WTC11 (cell line): ENCODE data around the gene METTL21C. TPM values are rescaled to one million over a fixed set of nuclear protein-coding genes. Genes with fewer than 3 reads are reported as not detected.

Source experiments
- ATAC-seq: fragments of 200-7000 bp; cut with Tn5 transposase; 2 replicates; pipeline ENCODE4 v1.10.0; 2021; ENCODE audit warnings: mild to moderate bottlenecking, moderate library complexity
- CTCF ChIA-PET: fragments of 300-600 bp; sonication (Branson Sonifier 250); formaldehyde crosslinking; loops from one replicate; lab custom pipeline; 2021; ENCODE audit warnings: antibody characterized with exemption; lab: Charles Lee
- POLR2A ChIA-PET: fragments of 350-600 bp; sonication (Branson Sonifier 250); formaldehyde crosslinking; loops from one replicate; lab custom pipeline; 2021; ENCODE audit warnings: antibody characterized with exemption; lab: Charles Lee
- DNase-seq: peaks from one replicate; pipeline ENCODE4 v3.0.0; 2021; ENCODE audit warnings: low spot score
- H3K27ac Mint-ChIP-seq: 2 replicates; pipeline ENCODE4 v1.8.0; 2021; ENCODE audit warnings: mixed read lengths
- H3K27me3 Mint-ChIP-seq: 2 replicates; pipeline ENCODE4 v1.8.0; 2021; ENCODE audit warnings: low read depth, mild to moderate bottlenecking, moderate library complexity, mixed read lengths
- H3K36me3 Mint-ChIP-seq: 2 replicates; pipeline ENCODE4 v1.8.0; 2021; ENCODE audit warnings: mixed read lengths
- H3K4me1 Mint-ChIP-seq: 2 replicates; pipeline ENCODE4 v1.8.0; 2022; ENCODE audit warnings: mixed read lengths
- H3K4me3 Mint-ChIP-seq: 2 replicates; pipeline ENCODE4 v1.8.0; 2021; ENCODE audit warnings: mild to moderate bottlenecking, moderate library complexity, mixed read lengths
- H3K9me3 Mint-ChIP-seq: 2 replicates; pipeline ENCODE4 v1.8.0; 2021; ENCODE audit warnings: mixed read lengths
- ATF1 ChIP-seq: sonication (generic); formaldehyde crosslinking; IDR thresholded peaks from 2 replicates; pipeline ENCODE4 v1.8.1; 2023; ENCODE audit warnings: mild to moderate bottlenecking, moderate library complexity, missing genetic modification reagents
- ATF6 ChIP-seq: sonication (generic); formaldehyde crosslinking; IDR thresholded peaks from 2 replicates; pipeline ENCODE4 v1.8.1; 2023; ENCODE audit warnings: mild to moderate bottlenecking, missing genetic modification reagents
- E2F4 ChIP-seq: sonication (generic); formaldehyde crosslinking; IDR thresholded peaks from 2 replicates; pipeline ENCODE4 v1.8.1; 2022; ENCODE audit warnings: low read depth, mild to moderate bottlenecking, moderate library complexity, missing genetic modification reagents, borderline replicate concordance
- FOXJ3 ChIP-seq: sonication (generic); formaldehyde crosslinking; IDR thresholded peaks from 2 replicates; pipeline ENCODE4 v1.9.0; 2021; ENCODE audit warnings: missing genetic modification reagents, mild to moderate bottlenecking, borderline replicate concordance
- FOXK1 ChIP-seq: sonication (generic); formaldehyde crosslinking; IDR thresholded peaks from 2 replicates; pipeline ENCODE4 v1.8.0; 2022; ENCODE audit warnings: mild to moderate bottlenecking, moderate library complexity, missing genetic modification reagents
- GABPB1 ChIP-seq: sonication (generic); formaldehyde crosslinking; IDR thresholded peaks from 2 replicates; pipeline ENCODE4 v1.8.1; 2023; ENCODE audit warnings: mild to moderate bottlenecking, missing genetic modification reagents
- KAT7 ChIP-seq: sonication (generic); formaldehyde crosslinking; IDR thresholded peaks from 2 replicates; pipeline ENCODE4 v1.8.1; 2023; ENCODE audit warnings: missing genetic modification reagents, mild to moderate bottlenecking, borderline replicate concordance
- MAX ChIP-seq: sonication (generic); formaldehyde crosslinking; IDR thresholded peaks from 2 replicates; pipeline ENCODE4 v1.8.0; 2022; ENCODE audit warnings: mild to moderate bottlenecking, missing genetic modification reagents
- NFATC4 ChIP-seq: fragments of 250-450 bp; sonication (Bioruptor Pico); IDR thresholded peaks from 2 replicates; pipeline ENCODE4 v1.9.0; 2021; ENCODE audit warnings: mild to moderate bottlenecking
- NR3C1 ChIP-seq: sonication (generic); formaldehyde crosslinking; conservative IDR thresholded peaks from 2 replicates; pipeline ENCODE4 v1.8.1; 2023; ENCODE audit warnings: low read depth, mild to moderate bottlenecking, missing genetic modification reagents
- OVOL2 ChIP-seq: fragments of 250-450 bp; sonication (Bioruptor Pico); IDR thresholded peaks from 2 replicates; pipeline ENCODE4 v1.9.0; 2021; ENCODE audit warnings: mild to moderate bottlenecking, borderline replicate concordance
- PRDM15 ChIP-seq: sonication (generic); formaldehyde crosslinking; IDR thresholded peaks from 2 replicates; pipeline ENCODE4 v1.8.0; 2022; ENCODE audit warnings: missing genetic modification reagents
- PREB ChIP-seq: sonication (generic); formaldehyde crosslinking; IDR thresholded peaks from 2 replicates; pipeline ENCODE4 v1.8.1; 2022; ENCODE audit warnings: mild to moderate bottlenecking, missing genetic modification reagents, moderate library complexity, borderline replicate concordance
- PRRX2 ChIP-seq: fragments of 250-450 bp; sonication (Bioruptor Pico); IDR thresholded peaks from 2 replicates; pipeline ENCODE4 v1.8.0; 2021; ENCODE audit warnings: mild to moderate bottlenecking
- SP1 ChIP-seq: sonication (generic); formaldehyde crosslinking; conservative IDR thresholded peaks from 2 replicates; pipeline ENCODE4 v1.8.1; 2022; ENCODE audit warnings: missing genetic modification reagents
- TCF7 ChIP-seq: sonication (generic); formaldehyde crosslinking; IDR thresholded peaks from 2 replicates; pipeline ENCODE4 v1.8.0; 2022; ENCODE audit warnings: mild to moderate bottlenecking, low read depth, missing genetic modification reagents, moderate library complexity
- TEAD1 ChIP-seq: sonication (generic); formaldehyde crosslinking; IDR thresholded peaks from 2 replicates; pipeline ENCODE4 v1.8.0; 2022; ENCODE audit warnings: mild to moderate bottlenecking, missing genetic modification reagents
- ZBTB21 ChIP-seq: sonication (generic); formaldehyde crosslinking; IDR thresholded peaks from 2 replicates; pipeline ENCODE4 v1.8.1; 2023; ENCODE audit warnings: mild to moderate bottlenecking, missing genetic modification reagents, borderline replicate concordance
- ZNF281 ChIP-seq: sonication (generic); formaldehyde crosslinking; IDR thresholded peaks from 2 replicates; pipeline ENCODE4 v1.8.0; 2023; ENCODE audit warnings: mild to moderate bottlenecking, missing genetic modification reagents
- ZNF396 ChIP-seq: fragments of 250-450 bp; sonication (Bioruptor Pico); IDR thresholded peaks from 2 replicates; pipeline ENCODE4 v1.8.0; 2021; ENCODE audit warnings: mild to moderate bottlenecking, moderate library complexity, borderline replicate concordance
- ZSCAN18 ChIP-seq: fragments of 250-450 bp; sonication (Bioruptor Pico); IDR thresholded peaks from 2 replicates; pipeline ENCODE4 v2.1.2; 2022; ENCODE audit warnings: mild to moderate bottlenecking, moderate library complexity
- total RNA-seq: library from RNA; stranded (reverse); gene quantifications from 3 replicates; pipeline ENCODE4 v1.2.3, GENCODE V29; 2021

METTL21C gene
- total RNA-seq, 1 experiment from 2014 or later: not detected

- TF ChIP-seq E2F4: no peak
- TF ChIP-seq ATF1 (CRISPR knock-in tag): no peak
- TF ChIP-seq PRRX2: no peak
- TF ChIP-seq PREB: no peak
- TF ChIP-seq TCF7 (CRISPR knock-in tag): no peak
- no peak for TF ChIP-seq NFATC4
- TF ChIP-seq KAT7 (CRISPR knock-in tag): no peak
- no peak for TF ChIP-seq NR3C1 (CRISPR knock-in tag)
- no peak for TF ChIP-seq FOXJ3 (CRISPR knock-in tag)
- TF ChIP-seq ZSCAN18: no peak
Observed at GRCh38 chr13:102659168-102659713, 35.6 kb downstream of the METTL21C start (continued).

GRCh38 chr13:102658660-102659059 is 36.2 kb downstream of the METTL21C start:
- H3K36me3 Mint-ChIP-seq: peaks cover 42% of the 10 kb centered on the region
- no peaks in the 10 kb centered on the region for H3K4me1 Mint-ChIP-seq
- CTCF ChIA-PET: no interaction called here
- TF ChIP-seq NR3C1 (CRISPR knock-in tag) (no peak), ZBTB21 (CRISPR knock-in tag) (no peak), TCF7 (CRISPR knock-in tag) (no peak), ZNF396 (CRISPR knock-in tag) (no peak), OVOL2 (CRISPR knock-in tag) (no peak), MAX (no peak), ATF6 (no peak)
- TF ChIP-seq, all 79 proteins: peak for 0
- Mint-ChIP-seq H3K27me3 (no peaks in the 10 kb centered on the region), H3K9me3 (no peaks in the 10 kb centered on the region), H3K27ac (no peak overlapping the region), H3K4me3 (no peak overlapping the region)
- DNase-seq: no peak
- POLR2A ChIA-PET: no interaction called here
- ATAC-seq: no peak

- ATAC-seq (no peak), DNase-seq (no peak)
- Mint-ChIP-seq H3K4me3 (no peak overlapping the region), H3K27me3 (no peaks in the 10 kb centered on the region), H3K27ac (no peak overlapping the region), H3K4me1 (no peaks in the 10 kb centered on the region), H3K9me3 (no peaks in the 10 kb centered on the region), H3K36me3 (peaks cover 43% of the 10 kb centered on the region)
- CTCF ChIA-PET: no interaction called here
- POLR2A ChIA-PET: no interaction called here
- TF ChIP-seq NR3C1 (CRISPR knock-in tag) (no peak), PRRX2 (no peak), TEAD1 (CRISPR knock-in tag) (no peak), PRDM15 (CRISPR knock-in tag) (no peak), FOXK1 (CRISPR knock-in tag) (no peak), SP1 (CRISPR knock-in tag) (no peak), GABPB1 (no peak), ZNF281 (CRISPR knock-in tag) (no peak)
Observed at GRCh38 chr13:102657630-102658029, 37.2 kb downstream of the METTL21C start.
